AG04449 (cell line): ENCODE data around the gene TRMT1.

Source experiments
- CTCF ChIA-PET: fragments of 350-600 bp; formaldehyde crosslinking; extraction: SDS; loops from one replicate; lab custom pipeline; 2021; ENCODE audit warnings: antibody characterized with exemption; lab: Yijun Ruan, JAX
- POLR2A ChIA-PET: fragments of 400-600, 350-600 bp; formaldehyde crosslinking; extraction: SDS; loops from one replicate; lab custom pipeline; 2020; ENCODE audit warnings: antibody characterized with exemption, inconsistent platforms; lab: Yijun Ruan, JAX
- DNase-seq: peaks from one replicate; pipeline ENCODE4 v3.0.0-alpha.2; 2010; ENCODE audit warnings: low read depth, low spot score
- H3K4me3 ChIP-seq: 2 replicates; pipeline ENCODE4 v1.5.1; 2011; ENCODE audit warnings: low read depth, mild to moderate bottlenecking, control low read depth, low read length
- CTCF ChIP-seq: IDR thresholded peaks from one replicate; pipeline ENCODE4 v1.5.1; 2011; ENCODE audit warnings: mild to moderate bottlenecking, moderate library complexity, low read length, control low read depth, inconsistent platforms; ENCODE audit not compliant: insufficient read depth; ENCODE audit errors: missing control alignments

TRMT1 gene

DNA sequence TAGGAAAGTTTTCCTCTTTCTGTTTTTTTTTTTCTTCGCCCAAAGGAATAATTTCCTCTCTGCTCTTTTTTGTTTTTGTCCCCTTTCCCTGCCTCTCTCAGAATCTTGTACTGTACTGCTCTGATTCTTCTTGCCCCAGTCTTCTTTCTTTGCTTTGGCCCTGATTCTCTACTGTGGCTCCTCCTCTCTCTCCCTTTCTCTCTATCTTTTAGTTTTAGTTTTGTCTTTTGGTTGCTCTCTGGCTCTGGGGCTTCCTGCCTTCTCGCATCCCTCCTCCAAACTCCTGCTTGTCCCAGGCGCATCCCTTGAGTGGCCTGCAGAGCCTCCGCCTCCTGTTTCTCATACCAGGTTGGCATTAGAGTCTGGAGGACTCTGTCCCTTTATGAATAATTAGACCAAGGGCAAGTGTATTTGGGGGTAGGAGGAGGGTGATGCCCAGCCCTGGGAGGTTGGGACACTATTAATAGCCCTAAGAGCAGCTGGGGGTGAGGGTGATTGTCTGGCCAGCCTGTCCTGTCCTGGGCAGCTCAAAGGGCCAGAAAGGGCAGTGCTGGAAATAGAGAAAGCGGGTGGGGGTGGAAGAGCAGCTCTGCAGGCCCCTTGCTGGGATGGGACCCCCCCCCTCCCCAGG, 53.0 kb downstream of the TRMT1 start:
- no peak for TF ChIP-seq CTCF
- no peak overlapping the region for H3K4me3 ChIP-seq
- ChIA-PET POLR2A (no interaction called here), CTCF (interaction anchor here (1.2 to 22.5 kb wide), 11 partner anchors 9 to 98 kb away, joined by 3 to 550 read pairs (median 37); partner anchors contain the start of gene NFIX)
- DNase-seq = no peak

DNA sequence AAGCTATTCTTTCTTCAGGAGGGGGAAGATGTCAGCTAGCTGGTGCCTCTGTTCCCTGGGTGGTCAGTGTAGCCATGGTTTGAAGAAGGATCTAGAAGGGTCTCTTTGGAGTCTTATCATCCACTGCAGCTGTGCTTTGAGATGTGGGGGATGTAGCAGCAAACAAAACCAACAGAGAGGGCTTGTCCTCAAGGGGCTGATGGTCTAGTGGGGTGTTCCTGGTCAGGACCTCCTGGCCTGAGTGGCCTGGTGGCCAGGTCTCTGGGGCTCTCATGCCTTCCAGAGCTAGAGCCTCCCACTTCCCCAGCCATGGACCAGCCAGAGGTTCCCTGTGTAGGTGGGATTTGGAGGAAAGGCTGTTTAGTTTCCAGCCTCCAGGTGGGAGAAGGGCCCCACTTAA, 54.2 kb downstream of the TRMT1 start:
- no peak for TF ChIP-seq CTCF
- POLR2A ChIA-PET = no interaction called here
- H3K4me3 ChIP-seq = no peak overlapping the region
- no peak for DNase-seq
- CTCF ChIA-PET = interaction anchor here (0.8 to 22.5 kb wide), 18 partner anchors 8 to 116 kb away, joined by 3 to 550 read pairs (median 16); partner anchors contain the start of gene NFIX

- peak; percentile 98 for TF ChIP-seq CTCF
- ChIA-PET CTCF (interaction anchor here (0.6 to 22.5 kb wide), 31 partner anchors 11 to 217 kb away, joined by 3 to 550 read pairs (median 7); partner anchors contain the start of genes NACC1 and NFIX), POLR2A (interaction anchor here (0.5 to 2.0 kb wide), 3 partner anchors 28 to 107 kb away, joined by 3 to 10 read pairs (median 4); no protein-coding TSS in a partner anchor)
- no peak for DNase-seq
- H3K4me3 ChIP-seq = peak overlapping the region; percentile 36
Measured at GRCh38 chr19:13060964-13061927, 55.3 kb downstream of the TRMT1 start.

DNA sequence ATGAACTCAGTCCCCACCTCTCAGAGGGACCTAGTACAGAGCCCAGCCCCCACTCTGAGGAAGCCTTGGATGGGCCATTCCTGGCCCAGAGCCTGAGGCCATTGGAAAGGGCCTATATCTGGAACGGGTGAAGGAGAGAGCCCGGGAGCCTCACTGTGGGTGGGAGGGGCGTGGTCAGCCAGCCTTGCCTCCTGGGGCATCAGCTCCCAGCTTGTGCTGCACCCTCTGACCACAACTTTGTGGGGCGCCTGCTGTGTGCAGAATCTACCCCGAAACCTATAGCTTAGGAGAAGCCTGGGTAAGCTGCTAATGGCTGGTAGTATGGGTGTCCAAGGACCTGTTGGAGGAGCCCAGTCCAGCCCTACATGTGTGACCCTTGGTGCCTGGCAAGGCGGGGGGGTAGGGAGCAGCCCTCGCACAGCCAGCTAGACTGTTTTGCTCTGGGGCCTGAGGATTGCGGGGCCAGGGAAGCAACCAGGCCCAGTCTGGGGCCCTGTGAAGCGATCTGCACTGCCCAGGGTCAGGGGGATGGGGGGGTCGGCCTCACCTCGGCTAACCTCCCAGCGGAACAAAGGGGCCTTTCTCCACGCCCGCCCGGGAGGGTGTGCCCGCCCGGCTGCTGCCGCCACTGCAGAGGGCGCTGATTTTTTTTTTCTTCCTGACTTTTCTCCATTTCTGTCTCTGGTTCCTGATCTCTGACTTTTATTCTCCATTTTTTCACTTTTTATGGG, 56.1 kb downstream of the TRMT1 start:
- ChIA-PET POLR2A (interaction anchor here (0.5 to 2.0 kb wide), 2 partner anchors 38 to 108 kb away, joined by 3 to 10 read pairs; no protein-coding TSS in a partner anchor), CTCF (interaction anchor here (0.6 to 22.5 kb wide), 27 partner anchors 10 to 202 kb away, joined by 3 to 550 read pairs (median 9); partner anchors contain the start of genes NACC1 and NFIX)
- no peak overlapping the region for H3K4me3 ChIP-seq
- no peak for TF ChIP-seq CTCF
- no peak for DNase-seq

GRCh38 chr19:13058951-13059660, 57.4 kb downstream of the TRMT1 start:
- DNase-seq = no peak
- TF ChIP-seq CTCF = peak; percentile 4
- POLR2A ChIA-PET = no interaction called here
- CTCF ChIA-PET = interaction anchor here (1.3 to 22.5 kb wide), 8 partner anchors 9 to 94 kb away, joined by 4 to 550 read pairs (median 57); no protein-coding TSS in a partner anchor
- H3K4me3 ChIP-seq = no peak overlapping the region
